Activated CD4-positive, CD25-positive, alpha-beta regulatory T cell treated with anti-CD3 and anti-CD28 coated beads, Interleukin-2, amount 50 U/mL, for 24 hours (primary cell): ENCODE measurements around the gene GSN.
"Not testable (repeated sequence)": the region's sequence is repeated elsewhere in the genome, so short reads cannot be mapped to it uniquely, and the experiment has no call there.

ENCODE experiments used
- ATAC-seq, 2 donors: fragments of 150-1000 bp; cut with Tn5 transposase; one replicate each; pipeline ENCODE4 v1.10.0; 2021; ENCODE audit warnings: mild to moderate bottlenecking in 1 of 2, moderate library complexity in 1 of 2

GSN gene

DNA sequence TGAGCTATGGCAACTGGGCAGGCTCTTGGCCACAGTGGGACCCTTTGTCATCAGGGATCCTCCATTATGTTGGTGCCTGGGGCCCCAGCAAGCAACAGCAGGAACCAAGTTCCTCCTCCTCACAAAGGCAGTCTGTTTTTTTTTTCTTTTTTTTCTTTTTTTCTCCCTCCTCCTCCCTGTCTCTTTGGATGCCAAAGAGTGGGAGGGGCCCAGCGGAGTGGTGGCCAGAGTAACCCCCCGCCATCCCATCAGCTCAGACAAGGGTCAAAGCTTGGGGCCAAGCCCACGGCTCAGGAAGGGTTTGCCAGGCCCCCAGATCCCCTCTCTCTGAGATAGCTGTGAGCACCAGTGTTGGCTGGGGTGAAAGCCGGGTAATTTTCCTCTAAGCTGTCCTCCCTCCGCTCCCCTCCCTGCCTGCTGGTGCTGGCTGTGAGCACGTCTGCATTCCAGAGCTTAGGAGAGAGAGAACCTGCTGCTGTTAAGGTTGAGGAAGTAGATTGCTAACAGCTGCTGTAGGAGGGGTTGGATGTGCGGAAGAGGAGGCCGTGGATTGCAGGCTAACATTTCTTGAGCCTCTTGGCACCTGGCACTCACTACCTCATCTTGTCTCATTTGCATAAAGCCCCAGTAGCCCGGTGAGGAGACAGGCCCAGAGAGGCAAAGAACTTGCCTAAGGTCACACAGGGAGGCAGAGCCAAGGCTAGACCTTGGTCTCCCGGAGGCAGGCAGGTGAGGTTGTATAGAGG lies 21.2 kb downstream of the GSN start:
- no peak for ATAC-seq

DNA sequence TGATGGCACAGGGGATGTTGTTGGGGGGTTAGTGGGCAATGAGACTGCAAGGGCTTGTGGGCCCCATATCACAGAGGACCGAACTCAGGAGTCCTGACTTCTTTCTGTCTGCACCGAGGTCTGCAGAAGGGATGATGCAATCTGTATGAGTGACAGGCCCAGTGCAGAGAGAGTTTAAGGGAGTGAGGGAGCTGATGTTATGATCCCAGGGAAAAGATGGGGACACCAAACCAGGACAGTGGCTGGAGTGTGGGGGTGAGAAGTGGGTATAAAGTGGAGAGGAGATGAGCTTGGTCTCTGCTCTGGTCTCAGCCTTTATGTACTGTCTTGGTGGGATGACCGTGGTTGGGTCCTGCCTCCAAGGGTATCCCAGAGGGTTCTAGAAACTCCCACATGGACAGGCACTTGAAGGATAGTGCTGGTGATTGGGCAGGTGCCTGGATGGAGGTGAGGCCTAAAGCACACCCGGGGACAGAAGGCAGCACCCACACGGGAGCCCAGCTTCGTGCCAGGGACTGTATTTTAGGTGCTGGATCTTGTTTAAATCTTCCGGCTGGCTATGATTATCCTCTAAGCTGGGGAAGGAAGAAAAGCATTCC lies 21.9 kb downstream of the GSN start:
- ATAC-seq: no peak

DNA sequence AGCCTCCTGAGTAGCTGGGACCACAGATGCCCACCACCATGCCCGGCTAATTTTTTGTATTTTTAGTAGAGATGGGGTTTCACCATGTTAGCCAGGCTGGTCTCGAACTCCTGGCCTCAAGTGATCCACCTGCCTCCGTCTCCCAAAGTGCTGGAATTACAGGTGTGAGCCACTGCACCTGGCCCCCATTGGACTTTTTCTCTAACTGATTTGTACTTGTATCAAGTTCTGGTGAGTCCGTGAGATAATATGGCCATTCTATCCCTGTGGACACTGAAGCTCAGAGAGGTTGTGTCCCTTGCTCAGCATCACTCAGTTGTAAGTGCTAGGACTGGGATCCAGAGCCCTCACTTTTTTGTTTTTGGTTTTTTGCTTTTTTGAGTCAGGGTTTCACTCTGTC lies 23.6 kb downstream of the GSN start:
- ATAC-seq: not testable (repeated sequence)

DNA sequence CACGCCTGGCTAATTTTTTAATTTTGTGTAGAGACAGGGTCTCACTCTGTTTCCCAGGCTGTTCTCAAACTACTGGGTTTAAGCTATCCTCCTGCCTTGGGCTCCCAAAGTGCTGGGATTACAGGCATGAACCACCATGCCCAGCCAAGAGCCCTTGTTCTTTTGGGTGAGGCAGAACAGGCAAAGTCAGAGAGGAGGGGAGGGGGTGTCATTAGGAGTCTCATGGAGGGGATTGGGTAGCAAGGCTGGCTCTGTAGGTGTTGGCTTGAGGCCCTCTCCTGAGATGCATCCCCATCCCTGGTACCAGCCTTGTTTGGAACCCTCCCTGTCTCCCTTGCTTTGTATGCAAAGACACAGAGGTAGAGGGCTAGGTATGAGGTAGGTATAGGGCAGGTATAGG lies 24.1 kb downstream of the GSN start:
- ATAC-seq: no peak

DNA sequence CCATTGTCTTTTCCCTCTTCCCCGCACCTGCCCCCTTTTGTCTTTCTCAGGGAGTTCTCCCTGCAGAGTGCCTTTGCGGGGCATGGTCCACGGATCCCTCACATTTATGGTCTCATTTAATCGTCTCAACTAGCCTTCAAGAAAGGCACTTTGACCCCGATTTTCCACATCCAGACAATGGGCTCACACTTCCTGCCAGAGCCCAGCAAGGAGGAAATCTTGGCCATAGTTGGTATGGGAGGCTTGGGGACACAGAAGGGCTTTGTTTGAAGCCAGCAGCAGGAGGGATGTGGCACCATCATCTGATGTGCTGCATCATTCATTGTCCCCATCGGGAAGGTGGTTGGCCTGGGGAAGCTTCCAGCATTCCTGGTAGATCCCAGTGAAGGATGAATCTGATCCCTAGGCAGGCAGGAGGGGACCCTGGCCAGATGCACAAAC lies 24.9 kb downstream of the GSN start:
- ATAC-seq: no peak

DNA sequence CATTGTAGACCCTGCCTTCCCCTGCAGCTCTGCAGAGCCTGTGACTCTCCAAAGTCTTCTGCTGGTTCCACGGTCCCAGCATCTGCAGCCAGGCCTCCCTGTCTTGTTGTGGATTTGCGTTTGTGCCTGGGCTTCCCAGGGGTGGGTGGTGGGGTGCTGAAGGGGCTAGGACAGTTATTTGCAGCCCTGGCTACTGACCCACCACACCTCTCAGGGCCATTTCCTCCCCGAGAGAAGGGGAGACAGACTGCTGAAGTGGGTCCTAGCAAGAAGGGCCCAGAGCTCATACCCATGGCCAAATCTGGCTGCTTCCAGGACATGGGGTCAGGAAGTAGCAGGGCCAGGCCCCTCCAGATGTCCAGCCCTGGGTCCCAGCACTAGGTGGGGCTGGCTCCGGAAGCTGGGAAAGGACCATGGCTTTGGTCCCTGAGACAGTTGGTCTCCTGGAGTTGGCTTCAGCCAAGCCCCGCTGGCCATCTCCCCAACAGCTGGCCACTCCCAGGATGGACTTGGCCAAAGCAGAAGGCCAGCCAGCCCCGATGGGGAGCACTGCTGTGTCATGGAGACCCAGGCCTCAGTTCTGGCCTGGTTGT lies 26.3 kb downstream of the GSN start:
- ATAC-seq: no peak

DNA sequence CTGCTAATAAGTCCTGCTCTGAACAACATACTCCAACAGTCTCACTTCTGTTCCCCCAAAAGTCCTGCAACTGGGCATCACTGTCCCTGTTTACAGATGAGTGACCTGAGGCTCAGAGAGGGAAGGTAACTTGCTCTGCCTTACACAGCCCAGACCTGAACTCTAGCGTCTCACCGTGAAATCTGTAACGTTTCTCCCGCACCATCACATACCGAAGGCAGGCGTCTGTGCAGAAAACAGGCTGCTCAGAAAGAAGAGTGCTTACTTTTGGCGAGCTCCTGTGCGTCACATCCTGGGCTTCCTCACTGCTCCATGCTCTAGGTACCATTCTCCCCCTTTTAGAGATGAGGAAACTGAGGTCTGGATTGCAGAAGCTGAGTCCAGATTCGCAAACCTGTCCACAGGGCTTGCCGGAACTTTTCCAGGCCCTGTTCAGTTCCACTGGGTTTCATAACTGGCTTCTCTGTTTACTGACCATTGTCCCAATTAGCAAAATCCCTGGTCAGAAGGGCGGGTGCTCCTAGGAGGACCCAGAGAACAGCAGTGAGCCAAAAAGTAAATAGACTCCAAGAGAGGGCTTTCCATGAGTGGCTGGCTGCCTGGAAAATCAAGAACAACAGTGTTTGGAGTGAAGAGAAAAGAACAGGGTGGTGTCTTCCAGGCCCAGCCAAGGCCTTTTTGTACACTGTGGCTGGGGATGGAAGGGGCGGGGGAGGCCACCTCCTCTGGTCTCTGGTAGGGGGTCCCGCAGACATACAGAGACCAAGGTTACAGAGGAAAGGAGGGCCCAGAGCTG lies 27.1 kb downstream of the GSN start:
- ATAC-seq: no peak

DNA sequence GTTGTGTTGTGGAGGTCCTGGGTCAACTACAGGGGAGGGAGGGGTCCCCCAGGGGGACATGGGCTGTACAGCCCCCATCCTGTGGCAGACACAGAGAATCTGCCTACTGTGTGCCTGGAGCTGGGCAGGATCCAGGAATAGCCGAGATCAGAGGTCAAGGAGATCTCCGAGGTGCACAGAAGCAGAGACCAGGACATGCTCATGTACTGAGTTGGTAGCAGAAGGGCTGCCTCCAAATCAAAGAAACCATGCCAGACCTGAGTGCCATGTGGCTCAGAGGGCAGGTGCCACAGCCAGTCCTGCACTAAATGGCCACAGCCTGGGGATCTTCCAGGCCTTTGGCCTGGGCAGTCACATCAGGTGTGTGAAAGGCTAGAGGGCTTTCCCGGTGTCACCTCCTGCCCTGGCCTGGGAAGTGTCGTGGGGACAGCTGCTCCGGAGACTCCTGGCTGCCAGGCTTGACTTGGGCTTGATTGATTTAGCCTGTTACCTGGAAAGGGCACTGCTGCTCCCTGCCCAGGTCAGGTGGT lies 27.8 kb downstream of the GSN start:
- ATAC-seq: no peak

DNA sequence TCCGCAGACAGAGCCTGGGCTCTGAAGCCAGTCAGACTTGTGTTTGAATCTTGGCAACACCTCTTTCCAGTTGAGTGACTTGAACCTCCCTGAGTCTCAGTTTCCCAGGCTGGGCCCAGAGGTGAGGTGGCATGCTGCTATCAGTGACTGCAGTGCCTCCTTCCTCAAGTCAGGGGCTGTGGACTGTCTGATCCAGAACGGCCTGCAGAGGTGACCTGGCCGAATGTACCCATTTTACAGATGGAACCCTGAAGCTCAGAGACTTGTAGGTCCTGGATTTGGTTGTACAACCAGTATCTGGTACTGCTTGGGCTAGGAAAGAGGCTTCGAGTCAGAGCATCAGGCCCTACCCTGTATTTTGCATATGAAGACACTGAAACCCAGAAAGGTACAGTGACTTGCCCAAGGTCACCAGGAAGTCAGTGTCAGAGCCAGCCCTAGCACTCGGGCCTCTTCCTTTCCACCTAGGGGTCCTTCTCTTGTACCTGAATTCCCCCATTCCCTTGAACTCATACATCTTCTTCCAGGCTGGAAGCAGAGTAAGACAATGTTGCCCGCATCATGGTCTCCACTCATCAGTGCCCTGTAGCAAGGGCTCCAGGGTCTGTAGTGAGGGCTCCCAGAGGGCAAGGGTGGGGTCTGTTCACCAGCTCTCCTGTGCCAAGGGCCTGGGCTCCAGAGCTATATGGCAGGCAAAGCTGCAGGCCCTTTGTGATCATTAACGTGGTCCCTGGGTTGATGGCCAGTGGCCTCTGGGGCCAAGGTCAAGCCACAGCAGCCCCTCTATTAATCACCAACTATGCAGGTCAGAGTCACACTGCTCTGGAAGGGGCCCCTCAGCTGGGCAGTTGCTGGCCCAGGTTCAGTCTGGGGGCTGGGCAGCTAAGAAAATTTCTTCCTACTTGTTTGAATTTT lies 28.5 kb downstream of the GSN start:
- ATAC-seq: no peak

DNA sequence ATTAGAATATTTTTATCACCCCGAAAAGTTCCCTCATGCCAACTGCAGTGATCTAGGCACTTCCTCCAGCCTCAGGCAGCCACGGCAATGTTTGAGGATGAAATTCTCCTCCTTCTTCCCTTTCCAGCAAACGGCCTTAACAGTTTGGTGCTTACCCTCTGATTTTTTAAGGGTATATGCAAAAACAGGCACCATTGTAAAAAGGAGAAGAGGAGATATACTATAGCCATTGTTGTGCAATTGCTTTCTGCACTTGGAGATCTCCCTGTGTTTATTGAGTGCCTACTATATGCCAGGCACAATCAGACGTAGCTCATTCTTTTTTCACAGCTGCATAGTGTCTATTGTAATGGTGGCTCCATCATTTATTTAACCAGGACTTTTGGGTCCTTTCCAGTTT lies 29.4 kb downstream of the GSN start:
- no peak for ATAC-seq

DNA sequence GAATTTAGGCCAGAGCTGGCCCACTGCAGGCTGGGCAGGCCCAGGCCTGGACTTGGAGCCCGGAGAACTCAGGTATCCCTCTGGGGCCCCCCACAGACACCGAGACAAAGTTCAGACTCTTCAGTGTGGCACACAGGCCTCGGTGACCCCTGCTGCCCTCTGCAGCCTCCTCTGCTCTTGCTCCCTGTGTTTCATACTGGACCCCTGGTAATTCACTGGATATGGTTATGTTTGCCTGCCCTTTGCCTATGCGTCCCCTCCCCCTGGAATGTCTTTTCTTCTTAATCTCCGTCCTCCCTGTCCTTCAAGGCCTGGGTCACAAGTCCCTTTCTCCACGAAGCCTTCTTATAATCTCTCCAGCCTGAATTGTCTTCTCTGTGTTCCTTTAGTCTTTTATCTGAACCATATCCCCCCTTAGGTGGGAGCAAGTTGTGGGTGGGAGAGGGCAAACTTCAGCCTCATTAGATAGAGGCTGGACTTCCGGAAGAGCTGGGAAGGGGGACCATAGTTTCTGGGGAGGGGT lies 30.1 kb downstream of the GSN start:
- ATAC-seq: no peak

DNA sequence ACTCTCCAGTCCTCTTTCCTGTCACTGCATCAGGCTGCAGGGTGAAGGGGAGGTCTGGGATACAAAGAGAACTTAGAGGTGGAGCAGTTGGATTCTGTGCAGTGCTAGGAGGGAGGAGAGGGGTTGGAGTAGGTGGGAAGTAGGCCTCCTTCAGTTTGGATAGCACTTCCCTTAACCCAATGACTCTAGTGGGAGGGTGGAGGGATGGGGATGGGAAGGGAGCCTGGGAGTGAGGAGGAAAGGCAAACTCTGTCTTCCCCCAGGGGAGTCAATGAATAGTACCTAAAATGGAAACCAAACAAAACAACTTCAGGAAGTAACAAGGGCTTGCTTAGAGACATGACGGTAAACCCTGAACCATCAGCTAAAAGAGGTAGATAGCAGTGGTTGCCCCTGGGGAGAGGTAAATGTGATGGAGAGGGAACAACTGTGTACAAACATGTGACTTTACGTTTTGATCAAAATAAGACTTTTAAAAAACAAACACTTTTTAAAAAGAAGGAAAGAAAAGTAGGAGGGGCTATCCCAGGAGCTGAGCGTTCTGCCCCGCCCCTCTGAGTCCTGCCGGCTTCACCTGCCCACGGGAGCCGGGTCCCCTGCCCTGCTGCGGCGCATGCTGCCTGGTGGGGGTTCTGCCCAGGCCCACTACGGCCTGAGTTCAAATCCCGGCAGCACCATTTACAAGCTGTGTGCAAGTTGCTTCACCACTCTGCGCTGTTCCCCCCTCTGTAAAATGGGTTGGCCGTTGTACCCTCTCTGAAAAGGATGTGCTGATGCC lies 30.9 kb downstream of the GSN start:
- ATAC-seq: no peak

DNA sequence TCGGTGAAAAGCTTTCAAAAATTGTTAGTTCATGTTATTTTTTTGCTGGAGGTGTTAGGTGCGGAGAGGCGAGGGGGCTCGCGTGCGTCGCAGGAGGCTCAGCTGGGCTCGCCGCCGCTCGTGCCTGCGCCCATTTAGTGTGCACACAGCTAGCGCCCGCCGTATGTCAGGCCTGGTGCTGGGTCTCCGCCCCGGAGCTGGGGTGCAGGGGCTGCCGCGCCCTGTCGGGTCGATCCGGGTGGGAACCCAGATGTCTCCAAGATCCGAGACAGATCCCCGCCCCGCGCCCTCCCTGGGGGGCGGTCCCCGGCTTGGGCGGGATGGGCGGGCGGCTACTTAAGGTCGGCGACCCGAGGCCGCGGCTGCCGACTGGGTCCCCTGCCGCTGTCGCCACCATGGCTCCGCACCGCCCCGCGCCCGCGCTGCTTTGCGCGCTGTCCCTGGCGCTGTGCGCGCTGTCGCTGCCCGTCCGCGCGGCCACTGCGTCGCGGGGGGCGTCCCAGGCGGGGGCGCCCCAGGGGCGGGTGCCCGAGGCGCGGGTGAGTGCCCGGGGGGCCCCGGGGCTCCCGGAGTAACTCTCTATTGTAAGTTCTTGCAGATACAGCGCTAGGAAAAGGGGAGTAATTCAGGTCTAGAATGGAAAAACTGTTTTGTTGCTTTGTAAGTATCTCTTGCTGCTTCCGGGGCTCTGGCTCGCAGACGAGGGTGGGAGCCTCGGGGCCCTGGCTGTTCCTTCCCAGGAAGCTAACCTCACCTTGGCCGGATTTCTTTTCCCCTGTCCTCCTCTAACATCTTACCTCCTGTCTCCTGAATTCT lies 31.7 kb downstream of the GSN start:
- ATAC-seq: peak; percentile 55 to 58

DNA sequence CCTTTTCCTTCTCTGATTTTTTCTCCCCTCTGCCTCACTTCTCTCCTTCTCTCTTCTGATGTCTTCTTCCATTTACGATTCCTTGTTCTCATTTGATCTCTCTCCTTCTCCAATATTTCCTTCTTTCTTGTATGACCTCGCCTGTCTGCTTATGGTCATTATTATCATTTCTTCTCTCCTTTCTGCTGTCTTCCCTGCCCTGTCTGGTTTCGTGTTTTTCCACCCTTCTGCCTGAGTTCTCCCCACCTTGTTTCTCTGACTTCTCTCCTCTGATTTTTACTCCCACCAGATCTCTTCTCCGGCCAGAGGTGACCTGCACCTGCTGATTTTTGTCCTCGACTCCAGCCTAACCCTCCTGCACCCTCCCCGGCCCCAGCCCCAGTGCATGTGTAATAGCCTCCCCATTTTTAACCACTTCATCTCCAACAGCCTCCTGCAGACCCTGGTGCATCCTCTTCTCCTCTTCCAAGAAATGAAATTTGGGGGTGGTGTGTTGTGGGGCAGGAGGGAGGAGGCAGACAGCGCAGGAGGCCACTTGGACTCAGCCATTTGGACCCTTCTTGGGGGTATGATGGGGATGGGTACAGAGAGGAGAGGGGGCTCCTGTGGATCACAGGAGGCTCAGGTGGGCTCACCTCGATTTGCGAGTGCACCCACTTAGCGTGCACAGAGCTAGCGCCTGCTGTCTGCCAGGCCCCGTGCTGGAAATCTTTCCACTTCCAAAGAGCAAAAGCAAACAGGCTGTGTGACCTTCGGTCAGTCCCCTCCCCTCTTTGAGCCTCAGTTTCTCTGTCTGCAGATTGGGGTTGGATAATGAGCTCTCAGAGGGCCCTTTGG lies 32.5 kb downstream of the GSN start:
- no peak for ATAC-seq

DNA sequence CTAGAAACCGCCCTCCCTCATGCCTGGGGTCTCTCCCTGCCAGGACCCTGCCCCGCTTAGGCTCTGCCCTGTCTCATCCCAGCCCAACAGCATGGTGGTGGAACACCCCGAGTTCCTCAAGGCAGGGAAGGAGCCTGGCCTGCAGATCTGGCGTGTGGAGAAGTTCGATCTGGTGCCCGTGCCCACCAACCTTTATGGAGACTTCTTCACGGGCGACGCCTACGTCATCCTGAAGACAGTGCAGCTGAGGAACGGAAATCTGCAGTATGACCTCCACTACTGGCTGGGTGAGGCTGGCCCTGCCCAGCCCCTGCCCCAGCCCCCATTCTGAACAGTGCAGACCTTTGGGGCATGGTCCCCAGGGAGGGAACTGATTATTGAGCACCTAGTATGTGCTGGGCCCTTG lies 33.9 kb downstream of the GSN start:
- no peak for ATAC-seq

DNA sequence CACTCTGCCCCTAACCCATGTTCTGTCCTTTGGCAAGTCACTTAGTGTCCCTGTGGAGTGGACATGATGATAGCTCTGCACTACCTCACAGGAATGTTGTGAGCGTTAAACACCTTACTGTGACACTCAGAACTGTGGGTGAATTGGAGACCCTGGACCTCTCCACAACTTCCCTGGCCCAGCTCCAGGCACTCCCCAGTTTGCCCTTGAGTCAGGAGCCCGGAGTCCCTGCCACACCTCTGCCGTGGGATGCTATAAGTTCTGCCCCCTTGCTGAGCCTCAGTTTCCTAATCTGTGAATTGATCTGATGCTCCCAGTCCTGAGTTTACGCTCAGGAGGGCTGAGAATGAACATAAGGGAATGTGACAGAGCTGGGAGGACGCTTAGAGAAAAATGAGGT lies 34.4 kb downstream of the GSN start:
- ATAC-seq: no peak

DNA sequence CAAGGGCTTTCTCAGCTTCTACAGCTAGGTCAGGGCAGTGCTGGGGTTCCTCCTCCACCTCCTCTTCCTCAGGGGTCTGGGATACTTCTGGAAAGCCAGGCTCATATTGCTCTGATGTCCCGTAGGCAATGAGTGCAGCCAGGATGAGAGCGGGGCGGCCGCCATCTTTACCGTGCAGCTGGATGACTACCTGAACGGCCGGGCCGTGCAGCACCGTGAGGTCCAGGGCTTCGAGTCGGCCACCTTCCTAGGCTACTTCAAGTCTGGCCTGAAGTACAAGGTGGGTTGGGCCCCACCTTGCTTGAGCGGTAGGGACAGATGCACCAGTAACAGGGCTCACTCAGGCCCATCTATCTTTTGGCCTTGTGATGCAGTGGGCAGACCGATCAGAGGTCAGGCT lies 34.8 kb downstream of the GSN start:
- no peak for ATAC-seq

DNA sequence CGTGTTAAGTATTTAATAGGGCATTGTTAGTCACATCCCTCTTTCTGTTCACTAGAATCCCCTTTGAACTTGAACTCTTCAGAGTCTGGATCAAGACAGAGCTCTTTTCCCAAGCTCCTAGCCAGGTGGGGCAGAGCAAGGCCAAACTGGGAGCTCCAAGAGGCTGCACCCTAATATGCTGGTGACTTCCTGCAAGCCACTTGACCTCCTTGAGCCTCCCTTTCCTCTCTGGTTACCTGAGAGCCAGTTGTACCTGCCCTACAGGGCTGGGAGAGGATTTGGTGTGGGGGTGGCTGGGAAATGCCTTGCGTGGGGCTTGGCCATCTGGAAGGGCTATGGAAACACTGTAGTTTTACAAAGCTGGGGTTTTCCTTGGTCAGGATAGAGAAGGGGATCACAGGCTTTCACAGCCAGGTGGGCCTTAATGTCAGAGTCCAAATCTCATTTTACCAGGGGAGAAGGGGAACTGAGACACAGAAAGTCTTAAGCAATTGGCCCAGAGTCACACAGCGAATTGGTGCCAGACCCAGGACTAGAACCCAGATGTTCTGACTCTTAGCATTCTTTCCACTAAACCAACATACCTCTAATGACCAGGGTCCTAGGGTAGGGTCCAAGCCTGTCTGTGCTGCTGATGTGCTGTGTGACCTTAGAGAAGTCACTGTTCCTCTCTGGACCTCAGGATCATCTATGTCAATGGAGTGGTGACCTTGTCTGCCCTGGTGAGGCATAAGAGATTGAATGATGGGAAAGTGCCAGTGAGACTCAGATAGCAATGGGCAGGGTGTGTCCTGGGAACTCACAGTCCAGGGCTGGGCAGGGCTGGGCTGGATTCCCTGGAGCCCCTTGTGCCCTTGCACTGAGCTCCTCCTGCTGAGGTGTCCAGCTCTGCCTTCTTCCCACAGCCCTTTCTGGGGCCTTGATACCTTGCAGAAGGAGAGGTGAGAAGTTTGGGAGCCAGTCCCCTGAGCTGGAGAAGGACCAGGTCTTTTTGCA lies 35.8 kb downstream of the GSN start:
- ATAC-seq: no peak
